Measurements from ENCODE around the gene UBR3.

DNA sequence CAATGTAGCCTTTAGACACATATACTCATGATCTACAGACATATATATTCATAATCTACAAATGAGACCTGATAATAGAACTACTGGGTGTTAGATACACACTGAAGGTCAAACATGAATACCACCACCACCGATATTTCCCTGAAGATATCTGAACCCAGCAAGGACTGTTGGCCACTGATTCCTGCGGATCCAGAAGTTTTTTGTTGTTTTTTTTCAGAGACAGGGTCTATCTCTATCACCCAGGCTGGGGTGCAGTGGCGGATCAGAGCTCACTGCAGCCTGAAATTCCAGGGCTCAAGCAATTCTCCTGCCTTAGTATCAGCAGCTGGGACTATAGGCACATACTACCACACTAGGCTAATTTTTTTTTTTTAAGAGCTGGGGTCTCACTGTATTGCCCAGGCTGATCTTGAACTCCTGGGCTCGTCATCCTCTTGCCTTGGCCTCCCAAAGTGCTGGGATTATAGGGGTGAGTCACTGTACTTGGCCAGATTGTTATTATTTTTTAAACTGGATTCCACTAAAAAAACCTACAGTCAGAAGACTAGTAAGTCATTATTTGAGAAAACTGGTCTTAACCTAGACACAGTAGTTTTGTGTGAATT, 4.4 kb upstream of the UBR3 start:
- TF ChIP-seq POLR2AphosphoS5 (IDR thresholded peaks at IDR 0.05) (no peak), POLR2A (IDR thresholded peaks at IDR 0.05) (no peak)
- TF ChIP-seq, protein P1, sequence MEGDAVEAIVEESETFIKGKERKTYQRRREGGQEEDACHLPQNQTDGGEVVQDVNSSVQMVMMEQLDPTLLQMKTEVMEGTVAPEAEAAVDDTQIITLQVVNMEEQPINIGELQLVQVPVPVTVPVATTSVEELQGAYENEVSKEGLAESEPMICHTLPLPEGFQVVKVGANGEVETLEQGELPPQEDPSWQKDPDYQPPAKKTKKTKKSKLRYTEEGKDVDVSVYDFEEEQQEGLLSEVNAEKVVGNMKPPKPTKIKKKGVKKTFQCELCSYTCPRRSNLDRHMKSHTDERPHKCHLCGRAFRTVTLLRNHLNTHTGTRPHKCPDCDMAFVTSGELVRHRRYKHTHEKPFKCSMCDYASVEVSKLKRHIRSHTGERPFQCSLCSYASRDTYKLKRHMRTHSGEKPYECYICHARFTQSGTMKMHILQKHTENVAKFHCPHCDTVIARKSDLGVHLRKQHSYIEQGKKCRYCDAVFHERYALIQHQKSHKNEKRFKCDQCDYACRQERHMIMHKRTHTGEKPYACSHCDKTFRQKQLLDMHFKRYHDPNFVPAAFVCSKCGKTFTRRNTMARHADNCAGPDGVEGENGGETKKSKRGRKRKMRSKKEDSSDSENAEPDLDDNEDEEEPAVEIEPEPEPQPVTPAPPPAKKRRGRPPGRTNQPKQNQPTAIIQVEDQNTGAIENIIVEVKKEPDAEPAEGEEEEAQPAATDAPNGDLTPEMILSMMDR (IDR thresholded peaks at IDR 0.05 in 8 of 11, conservative IDR thresholded peaks at IDR 0.05 in 3 of 11), result no peak
